GM12873 (cell line): ENCODE measurements around the gene ARMS2.

Experiments used
- TF ChIP-seq, protein P1 (sequence below): IDR thresholded peaks from 2 replicates; pipeline ENCODE4 v1.5.1; 2012; ENCODE audit warnings: low read depth, mild to moderate bottlenecking, moderate library complexity, low read length, control low read depth; ENCODE audit not compliant: insufficient read depth; ENCODE audit errors: missing control alignments

Gene ARMS2

DNA sequence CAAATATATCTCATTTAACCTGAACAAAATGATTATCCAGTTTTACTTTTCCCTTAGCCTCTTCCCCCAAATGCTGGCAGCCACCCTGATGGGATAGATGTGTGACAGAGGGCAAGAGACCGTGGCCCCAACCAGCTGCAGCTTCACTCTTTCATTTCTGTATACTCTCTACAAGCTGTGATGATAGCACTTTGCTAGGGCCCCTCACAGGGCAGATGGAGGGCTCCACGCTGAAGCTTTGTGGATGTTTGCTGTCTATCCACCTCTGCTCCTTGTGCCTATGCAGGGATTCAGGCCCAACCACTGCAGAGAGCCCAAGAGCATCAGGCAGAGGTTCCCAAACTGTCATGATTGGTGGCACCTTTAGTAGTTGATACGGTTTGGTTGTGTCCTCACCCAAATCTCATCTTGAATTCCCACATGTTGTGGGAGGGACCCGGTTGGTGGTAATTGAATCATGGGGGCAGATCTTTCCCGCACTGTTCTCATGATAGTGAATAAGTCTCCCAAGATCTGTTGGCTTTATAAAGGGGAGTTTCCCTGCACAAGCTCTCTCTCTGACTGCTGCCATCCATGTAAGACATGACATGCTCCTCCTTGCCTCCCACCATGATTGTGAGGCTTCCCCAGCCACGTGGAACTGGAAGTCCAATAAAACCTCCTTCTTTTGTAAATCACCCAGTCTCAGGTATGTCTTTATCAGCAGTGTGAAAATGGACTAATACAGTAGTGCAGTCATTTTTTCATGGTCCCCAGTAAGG, 27.0 kb downstream of the ARMS2 start:
- TF ChIP-seq, protein P1, sequence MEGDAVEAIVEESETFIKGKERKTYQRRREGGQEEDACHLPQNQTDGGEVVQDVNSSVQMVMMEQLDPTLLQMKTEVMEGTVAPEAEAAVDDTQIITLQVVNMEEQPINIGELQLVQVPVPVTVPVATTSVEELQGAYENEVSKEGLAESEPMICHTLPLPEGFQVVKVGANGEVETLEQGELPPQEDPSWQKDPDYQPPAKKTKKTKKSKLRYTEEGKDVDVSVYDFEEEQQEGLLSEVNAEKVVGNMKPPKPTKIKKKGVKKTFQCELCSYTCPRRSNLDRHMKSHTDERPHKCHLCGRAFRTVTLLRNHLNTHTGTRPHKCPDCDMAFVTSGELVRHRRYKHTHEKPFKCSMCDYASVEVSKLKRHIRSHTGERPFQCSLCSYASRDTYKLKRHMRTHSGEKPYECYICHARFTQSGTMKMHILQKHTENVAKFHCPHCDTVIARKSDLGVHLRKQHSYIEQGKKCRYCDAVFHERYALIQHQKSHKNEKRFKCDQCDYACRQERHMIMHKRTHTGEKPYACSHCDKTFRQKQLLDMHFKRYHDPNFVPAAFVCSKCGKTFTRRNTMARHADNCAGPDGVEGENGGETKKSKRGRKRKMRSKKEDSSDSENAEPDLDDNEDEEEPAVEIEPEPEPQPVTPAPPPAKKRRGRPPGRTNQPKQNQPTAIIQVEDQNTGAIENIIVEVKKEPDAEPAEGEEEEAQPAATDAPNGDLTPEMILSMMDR = no peak

DNA sequence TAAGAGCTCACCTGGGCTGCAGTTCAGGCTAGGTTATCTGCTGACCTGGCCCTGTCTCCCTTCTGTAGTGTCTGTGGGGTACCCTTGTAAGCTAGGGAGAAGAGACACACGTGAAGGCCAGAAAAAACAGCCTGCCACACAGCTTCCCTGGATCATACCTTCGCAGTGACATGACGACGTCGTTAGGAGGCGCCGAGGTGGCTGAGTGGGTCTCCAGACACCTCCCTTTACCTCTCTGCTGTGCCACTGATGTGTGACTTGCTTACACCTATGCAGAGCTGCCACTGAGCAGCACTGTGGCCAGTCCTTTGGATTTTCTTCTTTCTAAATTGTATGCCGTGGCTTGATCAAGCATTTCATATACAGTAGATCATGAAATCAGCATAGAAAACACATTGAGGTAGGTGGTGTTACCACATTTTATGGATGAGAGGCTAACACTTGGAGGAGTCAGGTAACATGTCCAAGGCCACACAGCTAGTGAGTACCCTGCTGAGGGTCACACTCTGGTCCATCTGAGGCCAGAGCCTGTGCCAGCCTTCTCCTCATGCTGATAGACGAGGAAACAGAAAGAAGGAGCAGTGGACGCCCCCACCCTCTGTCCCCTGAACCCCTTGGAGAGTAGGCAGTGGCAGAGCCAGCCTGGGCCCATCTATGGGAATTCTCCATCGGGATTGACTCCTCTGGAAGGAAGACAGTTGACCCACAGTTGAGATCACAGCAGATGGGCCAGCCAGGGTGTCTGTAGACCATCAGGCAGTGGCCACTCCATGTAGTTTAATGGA, 30.0 kb downstream of the ARMS2 start:
- TF ChIP-seq, protein P1 = no peak

DNA sequence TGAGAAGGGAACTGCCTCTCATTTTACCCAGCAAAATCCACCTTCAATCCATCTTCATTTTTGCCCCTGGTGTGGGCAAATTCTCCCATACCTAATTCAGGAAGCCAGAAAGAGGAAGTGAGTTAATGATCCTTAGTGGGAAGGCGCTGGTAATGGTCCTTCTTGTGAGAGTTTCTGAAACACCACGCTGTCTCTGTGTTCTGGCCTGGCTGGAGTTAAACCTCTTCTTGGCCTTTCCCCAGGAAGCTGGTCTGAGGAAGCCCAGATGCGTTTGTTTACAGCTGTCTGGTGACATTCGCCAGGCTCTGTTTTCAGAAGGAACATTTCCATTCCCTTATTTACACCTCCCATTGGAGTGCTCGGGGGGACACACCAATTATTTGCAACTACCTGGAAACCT, 31.2 kb downstream of the ARMS2 start:
- TF ChIP-seq, protein P1 = no peak

DNA sequence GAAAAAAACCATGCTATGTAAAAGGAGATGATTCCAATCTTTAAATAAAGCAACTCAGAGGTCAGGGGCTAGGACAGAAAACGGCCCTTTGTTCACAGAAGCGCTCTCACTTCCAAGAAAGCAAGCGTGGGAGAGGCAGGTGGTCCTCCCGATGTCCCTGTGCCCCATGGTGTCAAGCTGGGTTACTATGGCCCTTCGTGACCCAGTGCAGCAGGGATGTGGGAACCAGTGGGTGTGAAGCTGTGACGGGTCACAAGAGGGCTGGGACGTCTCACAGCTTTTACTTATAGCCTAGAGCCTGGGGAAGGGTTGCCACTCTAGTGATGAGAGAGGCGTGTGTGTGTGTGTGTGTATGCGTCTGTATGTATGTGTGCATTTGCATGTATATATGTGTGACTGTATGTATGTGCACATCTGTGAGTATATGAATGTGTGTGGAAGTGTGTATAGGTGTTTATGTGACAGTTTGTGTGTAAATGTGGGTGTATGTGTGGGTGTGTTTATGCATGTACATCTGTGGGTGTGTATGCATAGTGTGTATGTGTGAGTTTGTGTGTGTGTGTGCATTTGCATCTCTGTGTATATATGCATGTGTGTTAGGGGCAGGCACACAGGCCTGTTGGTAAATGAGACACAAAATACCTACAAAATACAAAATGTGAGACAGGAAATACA, 32.1 kb downstream of the ARMS2 start:
- TF ChIP-seq, protein P1 = no peak

DNA sequence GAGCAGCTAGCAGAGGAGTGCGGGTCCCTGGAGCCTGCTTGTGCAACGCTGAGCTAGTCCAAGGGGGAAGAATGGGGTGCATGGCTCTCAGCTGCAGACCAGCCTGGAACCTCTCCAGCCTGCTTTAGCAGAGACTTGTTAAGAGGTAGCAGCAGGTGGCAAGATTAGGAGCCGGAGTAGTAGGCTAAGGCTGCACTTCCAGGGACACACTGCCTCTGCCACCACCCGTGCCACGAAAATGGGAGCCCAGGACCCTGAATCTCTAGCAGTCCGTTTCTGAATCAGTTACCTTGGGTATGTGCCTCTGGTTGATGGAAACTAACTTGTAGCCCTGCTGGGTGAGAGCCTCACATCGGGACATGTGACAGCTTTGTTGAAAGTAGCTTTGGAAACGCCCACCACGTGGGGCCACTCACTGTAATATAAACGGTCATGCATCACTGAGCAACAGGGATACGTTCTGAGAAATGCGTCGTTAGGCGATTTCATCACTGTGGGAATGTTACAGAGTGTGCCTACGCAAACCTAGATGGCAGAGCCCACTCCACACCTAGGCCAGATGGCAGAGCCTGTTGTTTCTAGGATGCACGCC, 32.8 kb downstream of the ARMS2 start:
- TF ChIP-seq, protein P1 = no peak

DNA sequence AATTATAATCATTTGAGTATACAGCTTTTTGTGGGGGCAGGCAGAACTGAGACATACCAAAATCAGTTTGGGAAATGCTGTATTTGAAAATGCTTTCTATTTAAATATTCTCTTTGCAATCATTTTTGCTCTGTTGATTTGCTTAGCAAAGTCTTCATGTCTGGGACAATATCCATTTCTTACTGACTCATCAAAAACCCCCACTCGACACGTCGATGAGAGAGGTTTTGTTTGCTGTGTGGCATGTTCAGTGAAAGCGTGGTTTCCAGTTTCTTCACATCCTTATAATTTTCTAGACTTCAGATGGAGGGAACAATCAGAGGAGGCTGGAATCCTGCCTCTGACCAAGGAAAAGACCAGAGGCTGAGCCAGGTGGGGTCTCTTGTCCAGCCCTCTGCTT, 35.8 kb downstream of the ARMS2 start:
- TF ChIP-seq, protein P1 = no peak
